Activated T-cell treated with anti-CD3 and anti-CD28 coated beads for 4 hours (primary cell): Measurements from ENCODE around the gene RMND1.
"Not testable (repeated sequence)": the region's sequence is repeated elsewhere in the genome, so short reads cannot be mapped to it uniquely, and the experiment has no call there.

Experiments
- DNase-seq: peaks from one replicate; pipeline ENCODE4 v3.0.0-alpha.2; 2020

Gene RMND1

GRCh38 chr6:151451417-151451949, 443 bp downstream of the RMND1 start:
- no peak for DNase-seq

- not testable (repeated sequence) for DNase-seq
Measured at GRCh38 chr6:151450928-151451327, 998 bp downstream of the RMND1 start.

GRCh38 chr6:151448623-151449022, 3.3 kb downstream of the RMND1 start:
- DNase-seq: no peak

- DNase-seq: no peak
Measured at GRCh38 chr6:151447237-151447636, 4.7 kb downstream of the RMND1 start.

GRCh38 chr6:151445482-151445881, 6.4 kb downstream of the RMND1 start:
- no peak for DNase-seq

GRCh38 chr6:151443911-151444621, 7.9 kb downstream of the RMND1 start:
- DNase-seq: no peak

GRCh38 chr6:151443454-151443853, 8.5 kb downstream of the RMND1 start:
- DNase-seq: no peak

GRCh38 chr6:151442371-151442770, 9.6 kb downstream of the RMND1 start:
- DNase-seq: no peak

- no peak for DNase-seq
Measured at GRCh38 chr6:151441390-151442166, 10.3 kb downstream of the RMND1 start.

- no peak for DNase-seq
Measured at GRCh38 chr6:151440930-151441329, 11.0 kb downstream of the RMND1 start.

- DNase-seq: no peak
Measured at GRCh38 chr6:151440498-151440897, 11.4 kb downstream of the RMND1 start.

GRCh38 chr6:151437401-151437800, 14.5 kb downstream of the RMND1 start:
- no peak for DNase-seq

- no peak for DNase-seq
Measured at GRCh38 chr6:151436802-151437201, 15.1 kb downstream of the RMND1 start.

GRCh38 chr6:151436300-151436699, 15.6 kb downstream of the RMND1 start:
- no peak for DNase-seq

- DNase-seq: no peak
Measured at GRCh38 chr6:151434369-151434768, 17.6 kb downstream of the RMND1 start.

GRCh38 chr6:151432651-151433050, 19.3 kb downstream of the RMND1 start:
- DNase-seq: no peak

GRCh38 chr6:151431337-151431736, 20.6 kb downstream of the RMND1 start:
- no peak for DNase-seq

GRCh38 chr6:151430886-151431285, 21.0 kb downstream of the RMND1 start:
- no peak for DNase-seq

- no peak for DNase-seq
Measured at GRCh38 chr6:151428093-151428735, 23.7 kb downstream of the RMND1 start.

- no peak for DNase-seq
Measured at GRCh38 chr6:151425561-151425960, 26.4 kb downstream of the RMND1 start.

GRCh38 chr6:151422981-151423380, 28.9 kb downstream of the RMND1 start:
- no peak for DNase-seq

GRCh38 chr6:151417477-151417876, 34.4 kb downstream of the RMND1 start:
- no peak for DNase-seq

- no peak for DNase-seq
Measured at GRCh38 chr6:151414641-151415260, 37.2 kb downstream of the RMND1 start.
